Prostate gland (tissue), 2 donors: ENCODE measurements around the gene TMA7B.

ENCODE experiments used
- CTCF ChIP-seq, 4 experiments: fragments of 200-600 bp in 2 of 4; fragments of 450-650 bp in 2 of 4; sonication (generic) in 2 of 4; IDR thresholded peaks; 1 replicate in 3 of 4; 2 replicates in 1 of 4; pipeline ENCODE4 v1.5.1; 2016 to 2019; ENCODE audit warnings: antibody characterized with exemption in 4 of 4, mild to moderate bottlenecking in 2 of 4, moderate library complexity in 2 of 4
- POLR2A ChIP-seq: fragments of 450-650 bp; IDR thresholded peaks from one replicate; pipeline ENCODE4 v1.6.1; 2016; ENCODE audit warnings: antibody characterized with exemption, mild to moderate bottlenecking
- POLR2AphosphoS5 ChIP-seq: sonication (generic); formaldehyde crosslinking; IDR thresholded peaks from one replicate; pipeline ENCODE4 v1.6.1; 2017; ENCODE audit warnings: antibody characterized with exemption

GRCh38 chr22:39914584-39914983 lies 45.6 kb upstream of the TMA7B start:
- TF ChIP-seq CTCF (IDR thresholded peaks at IDR 0.05) (no peak), POLR2A (no peak), POLR2AphosphoS5 (no peak)
